Fibroblast of lung (primary cell): ENCODE measurements around the gene SEMA6B. TPM values are rescaled to one million over a fixed set of nuclear protein-coding genes. Genes with fewer than 3 reads are reported as not detected.

Source experiments
- DNase-seq, 2 donors: peaks; one replicate each; pipeline versions ENCODE4 v3.0.0 to v3.0.0-alpha.2; 2010; ENCODE audit warnings: low read depth in 2 of 2
- H2AFZ ChIP-seq: 2 replicates; pipeline ENCODE4 v1.5.1; 2012; ENCODE audit warnings: low read length, control low read depth, inconsistent platforms
- H3K27ac ChIP-seq: 2 replicates; pipeline ENCODE4 v1.5.1; 2011; ENCODE audit warnings: low read length, control low read depth; ENCODE audit not compliant: insufficient read depth
- H3K27me3 ChIP-seq: 2 replicates; pipeline ENCODE4 v1.5.1; 2011; ENCODE audit warnings: mild to moderate bottlenecking, low read length; ENCODE audit not compliant: control insufficient read depth, insufficient read depth
- H3K36me3 ChIP-seq: 2 replicates; pipeline ENCODE4 v1.5.1; 2011; ENCODE audit warnings: low read length; ENCODE audit not compliant: control insufficient read depth, insufficient read depth
- H3K4me1 ChIP-seq: 2 replicates; pipeline ENCODE4 v1.5.1; 2011; ENCODE audit warnings: low read length; ENCODE audit not compliant: control insufficient read depth, insufficient read depth; ENCODE audit errors: extremely low read depth
- H3K4me2 ChIP-seq: 2 replicates; pipeline ENCODE4 v1.5.1; 2011; ENCODE audit warnings: low read length, control low read depth; ENCODE audit not compliant: insufficient read depth; ENCODE audit errors: extremely low read depth
- H3K4me3 ChIP-seq, 4 experiments: fragments of 200-600 bp in 1 of 4; sonication (generic) in 1 of 4; replicated peaks in 1 of 4; 2 replicates each; pipeline ENCODE4 v1.5.1; 2011 to 2016; ENCODE audit warnings: low read length in 4 of 4, low read depth in 3 of 4, mild to moderate bottlenecking in 3 of 4, control low read depth in 2 of 4, inconsistent platforms in 1 of 4, mixed read lengths in 1 of 4; ENCODE audit not compliant: insufficient read depth in 1 of 4; ENCODE audit errors: control extremely low read depth in 1 of 4
- H3K79me2 ChIP-seq: 2 replicates; pipeline ENCODE4 v1.5.1; 2012; ENCODE audit warnings: mild to moderate bottlenecking, low read length, inconsistent platforms; ENCODE audit not compliant: control insufficient read depth, insufficient read depth
- H3K9ac ChIP-seq: 2 replicates; pipeline ENCODE4 v1.5.1; 2011; ENCODE audit warnings: mild to moderate bottlenecking, low read length, control low read depth; ENCODE audit not compliant: insufficient read depth
- H3K9me3 ChIP-seq: 2 replicates; pipeline ENCODE4 v1.5.1; 2012; ENCODE audit warnings: low read depth, low read length; ENCODE audit not compliant: control insufficient read depth, insufficient read depth
- H4K20me1 ChIP-seq: 2 replicates; pipeline ENCODE4 v1.5.1; 2011; ENCODE audit warnings: low read length; ENCODE audit not compliant: control insufficient read depth, insufficient read depth; ENCODE audit errors: extremely low read depth
- EZH2 ChIP-seq: IDR thresholded peaks from 2 replicates; pipeline ENCODE4 v1.5.1; 2012; ENCODE audit warnings: low read length, control low read depth, mild to moderate bottlenecking; ENCODE audit errors: missing control alignments
- polyA plus RNA-seq, 2 donors: library from polyadenylated mRNA; depleted of rRNA in 1 of 2; stranded (reverse) in 1 of 2; unstranded in 1 of 2; fragments of >200 nt; gene quantifications; 2 replicates each; pipeline ENCODE4 v1.2.1, GENCODE V29; 2011 to 2012; ENCODE audit warnings: missing spikeins in 1 of 2
- total RNA-seq: library from RNA; depleted of rRNA; stranded (reverse); fragments of >200 nt; gene quantifications from 2 replicates; pipeline ENCODE4 v1.2.1, GENCODE V29; 2014
- TF ChIP-seq, protein P1 (sequence below), 2 donors: IDR thresholded peaks in 1 of 2; conservative IDR thresholded peaks in 1 of 2; 1 replicate in 1 of 2; 2 replicates in 1 of 2; pipeline ENCODE4 v1.5.1; 2011 to 2012; ENCODE audit warnings: low read length in 2 of 2, control low read depth in 1 of 2, inconsistent platforms in 1 of 2, low read depth in 1 of 2, mild to moderate bottlenecking in 1 of 2

The SEMA6B gene
- total and polyA plus RNA-seq, 2 donors (not counting 1 experiment from before 2014, with no cell fraction given), result under 0.01 to 0.31 TPM

DNA sequence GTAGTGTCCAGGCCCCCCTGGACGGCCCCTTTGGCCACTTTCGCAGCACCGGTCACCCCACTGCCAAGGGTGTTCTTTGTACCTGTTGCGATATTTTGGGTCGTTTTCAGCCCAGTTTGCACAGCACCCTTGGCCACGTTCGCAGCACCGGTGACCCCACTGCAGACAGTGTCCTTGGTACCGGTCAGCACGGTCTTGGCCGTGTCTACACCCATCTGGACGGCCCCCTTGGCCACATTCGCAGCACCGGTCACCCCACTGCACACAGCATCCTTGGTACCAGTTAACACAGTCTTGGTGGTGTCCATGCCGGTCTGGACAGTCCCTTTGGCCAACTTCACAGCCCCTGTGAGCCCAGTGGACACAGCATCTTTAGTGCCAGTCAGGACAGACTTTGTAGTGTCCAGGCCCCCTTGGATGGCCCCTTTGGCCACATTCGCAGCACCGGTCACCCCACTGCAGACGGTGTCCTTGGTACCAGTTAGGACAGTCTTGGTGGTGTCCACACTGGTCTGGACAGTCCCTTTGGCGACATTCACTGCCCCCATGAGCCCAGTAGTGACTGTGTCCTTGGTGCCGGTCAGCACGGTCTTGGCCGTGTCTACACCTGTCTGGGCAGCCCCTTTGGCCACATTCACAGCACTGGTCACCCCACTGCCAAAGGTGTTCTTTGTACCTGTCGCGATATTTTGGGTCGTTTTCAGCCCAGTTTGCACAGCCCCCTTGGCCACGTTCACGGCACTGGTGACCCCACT lies 48.0 kb downstream of the SEMA6B start:
- DNase-seq, result no peak
- Histone ChIP-seq H3K4me3 (no peak overlapping the region), H3K27me3 (no peaks in the 10 kb centered on the region), H3K9ac (no peak overlapping the region), H2AFZ (no peak overlapping the region), H3K4me2 (no peak overlapping the region), H3K79me2 (no peaks in the 10 kb centered on the region), H4K20me1 (no peaks in the 10 kb centered on the region), H3K36me3 (no peaks in the 10 kb centered on the region), H3K27ac (no peak overlapping the region), H3K4me1 (peaks cover 5% of the 10 kb centered on the region), H3K9me3 (no peaks in the 10 kb centered on the region)
- TF ChIP-seq, protein P1, sequence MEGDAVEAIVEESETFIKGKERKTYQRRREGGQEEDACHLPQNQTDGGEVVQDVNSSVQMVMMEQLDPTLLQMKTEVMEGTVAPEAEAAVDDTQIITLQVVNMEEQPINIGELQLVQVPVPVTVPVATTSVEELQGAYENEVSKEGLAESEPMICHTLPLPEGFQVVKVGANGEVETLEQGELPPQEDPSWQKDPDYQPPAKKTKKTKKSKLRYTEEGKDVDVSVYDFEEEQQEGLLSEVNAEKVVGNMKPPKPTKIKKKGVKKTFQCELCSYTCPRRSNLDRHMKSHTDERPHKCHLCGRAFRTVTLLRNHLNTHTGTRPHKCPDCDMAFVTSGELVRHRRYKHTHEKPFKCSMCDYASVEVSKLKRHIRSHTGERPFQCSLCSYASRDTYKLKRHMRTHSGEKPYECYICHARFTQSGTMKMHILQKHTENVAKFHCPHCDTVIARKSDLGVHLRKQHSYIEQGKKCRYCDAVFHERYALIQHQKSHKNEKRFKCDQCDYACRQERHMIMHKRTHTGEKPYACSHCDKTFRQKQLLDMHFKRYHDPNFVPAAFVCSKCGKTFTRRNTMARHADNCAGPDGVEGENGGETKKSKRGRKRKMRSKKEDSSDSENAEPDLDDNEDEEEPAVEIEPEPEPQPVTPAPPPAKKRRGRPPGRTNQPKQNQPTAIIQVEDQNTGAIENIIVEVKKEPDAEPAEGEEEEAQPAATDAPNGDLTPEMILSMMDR (conservative IDR thresholded peaks at IDR 0.05 in 1 of 2, IDR thresholded peaks at IDR 0.05 in 1 of 2; ENCODE audit: low read depth in 1 of 2, low read length in 2 of 2), result no peak
- TF ChIP-seq EZH2, result no peak

DNA sequence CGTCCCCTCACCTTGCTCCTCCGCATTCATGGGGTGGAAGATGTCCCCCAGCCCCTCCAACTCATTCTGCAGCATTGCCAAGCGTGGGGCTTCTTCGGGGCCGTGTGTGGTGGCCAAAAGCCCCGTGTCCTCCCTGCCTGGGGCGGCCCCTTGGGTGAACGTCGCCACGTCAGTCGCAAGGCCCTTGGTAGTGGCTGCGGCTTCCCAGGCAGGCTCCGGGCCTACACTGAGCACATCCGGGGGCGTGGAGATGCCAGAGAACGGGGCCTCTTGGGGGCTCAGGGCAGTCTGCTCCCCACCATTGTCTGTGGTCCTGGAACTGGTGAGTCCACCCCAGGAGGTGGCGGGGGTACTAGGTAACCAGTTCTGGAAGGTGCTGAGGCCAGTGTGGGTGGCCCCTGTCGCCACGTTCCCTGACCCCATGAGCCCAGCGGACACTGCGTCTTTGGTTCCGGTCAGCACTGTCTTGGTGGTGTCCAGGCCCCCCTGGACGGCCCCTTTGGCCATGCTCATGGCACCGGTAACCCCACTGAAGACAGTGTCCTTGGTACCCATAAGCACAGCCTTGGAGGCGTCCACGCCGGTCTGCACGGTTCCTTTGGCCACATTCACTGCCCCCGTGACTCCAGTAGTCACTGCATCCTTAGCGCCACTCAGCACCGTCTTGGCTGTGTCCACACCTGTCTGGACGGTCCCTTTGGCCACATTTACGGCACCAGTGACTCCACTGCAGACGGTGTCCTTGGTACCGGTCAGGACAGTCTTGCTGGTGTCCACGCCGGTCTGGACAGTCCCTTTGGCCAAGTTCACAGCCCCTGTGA lies 48.8 kb downstream of the SEMA6B start:
- Histone ChIP-seq H3K4me2 (no peak overlapping the region), H4K20me1 (no peaks in the 10 kb centered on the region), H3K9ac (no peak overlapping the region), H3K4me3 (no peak overlapping the region), H3K79me2 (no peaks in the 10 kb centered on the region), H3K27me3 (no peaks in the 10 kb centered on the region), H3K9me3 (no peaks in the 10 kb centered on the region), H3K27ac (no peak overlapping the region), H2AFZ (no peak overlapping the region), H3K4me1 (peaks cover 5% of the 10 kb centered on the region), H3K36me3 (no peaks in the 10 kb centered on the region)
- DNase-seq, result no peak
- TF ChIP-seq EZH2, result no peak
- TF ChIP-seq, protein P1 (conservative IDR thresholded peaks at IDR 0.05 in 1 of 2, IDR thresholded peaks at IDR 0.05 in 1 of 2; ENCODE audit: low read depth in 1 of 2, low read length in 2 of 2), result no peak

- Histone ChIP-seq H3K9me3 (no peaks in the 10 kb centered on the region), H3K4me2 (no peak overlapping the region), H3K4me3 (no peak overlapping the region), H3K4me1 (peaks cover 5% of the 10 kb centered on the region), H3K27me3 (no peaks in the 10 kb centered on the region), H2AFZ (no peak overlapping the region), H3K36me3 (peaks cover 3% of the 10 kb centered on the region), H4K20me1 (no peaks in the 10 kb centered on the region), H3K79me2 (no peaks in the 10 kb centered on the region), H3K9ac (no peak overlapping the region), H3K27ac (no peak overlapping the region)
- DNase-seq, result no peak
- TF ChIP-seq, protein P1 (conservative IDR thresholded peaks at IDR 0.05 in 1 of 2, IDR thresholded peaks at IDR 0.05 in 1 of 2; ENCODE audit: low read depth in 1 of 2, low read length in 2 of 2), result no peak
- TF ChIP-seq EZH2, result no peak
Measured at GRCh38 chr19:4508698-4509097, 50.8 kb downstream of the SEMA6B start.
